Epidermal melanocyte (primary cell): ENCODE measurements around the gene JARID2.

ENCODE experiments used
- DNase-seq: peaks from one replicate; pipeline ENCODE4 v3.0.0; 2011; ENCODE audit warnings: low spot score; ENCODE audit not compliant: insufficient read length

Gene JARID2

DNA sequence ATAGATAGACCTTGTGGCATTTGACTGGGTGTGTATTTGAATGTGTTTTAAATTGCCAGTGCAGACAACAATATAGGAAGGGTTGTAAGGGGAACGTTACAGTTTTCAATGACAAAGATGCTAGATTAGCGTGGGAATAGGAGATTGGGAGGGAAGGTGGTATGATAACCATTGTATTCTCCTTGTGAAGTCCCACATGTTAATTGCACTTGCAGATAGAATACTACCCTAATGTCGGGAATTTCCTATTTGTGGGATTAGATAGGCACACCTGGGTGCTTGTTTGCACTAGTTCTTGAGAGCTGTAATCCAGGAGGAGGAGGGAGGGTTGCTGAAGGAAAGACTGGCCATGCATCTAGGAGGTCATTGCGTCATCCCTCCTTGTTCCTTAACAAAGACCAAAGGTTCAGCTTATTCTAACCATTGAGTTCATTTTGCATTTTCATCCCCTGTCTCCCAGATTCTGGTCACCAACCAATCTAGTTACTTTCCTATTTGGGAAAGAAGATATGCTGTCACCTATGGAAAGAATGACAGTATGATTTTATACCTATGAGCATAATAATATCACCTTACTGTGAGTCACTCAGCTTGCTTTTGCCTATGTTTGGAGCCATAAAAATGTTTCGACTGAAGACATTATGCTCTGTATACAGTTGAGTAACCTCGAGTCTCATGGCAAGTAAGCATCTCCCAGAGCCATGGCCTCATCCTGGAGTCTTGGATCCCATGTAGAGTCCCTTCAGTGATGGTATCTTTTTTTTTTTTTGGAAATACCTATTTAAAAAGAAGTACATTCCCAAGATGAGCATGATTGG is 215.5 kb downstream of the JARID2 start:
- DNase-seq, result no peak

DNA sequence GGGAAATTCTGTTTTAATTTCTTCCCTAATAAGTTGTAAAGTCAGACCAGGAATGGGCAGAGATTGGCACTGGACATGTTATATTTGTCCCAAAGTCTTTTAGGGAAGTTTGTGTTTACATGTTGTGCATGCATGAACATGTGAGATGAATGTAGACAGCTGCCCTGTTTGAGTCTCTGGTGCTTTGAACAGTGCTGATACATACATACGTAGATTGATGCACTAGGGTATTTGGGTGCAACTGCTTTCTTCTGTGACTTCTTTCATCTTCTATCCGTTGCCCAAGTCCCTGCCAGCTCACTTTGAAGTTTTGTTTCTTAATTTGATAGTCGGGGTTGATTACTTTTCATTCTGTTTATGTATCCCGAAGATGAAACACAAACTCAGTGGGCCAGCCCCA is 216.4 kb downstream of the JARID2 start:
- no peak for DNase-seq

DNA sequence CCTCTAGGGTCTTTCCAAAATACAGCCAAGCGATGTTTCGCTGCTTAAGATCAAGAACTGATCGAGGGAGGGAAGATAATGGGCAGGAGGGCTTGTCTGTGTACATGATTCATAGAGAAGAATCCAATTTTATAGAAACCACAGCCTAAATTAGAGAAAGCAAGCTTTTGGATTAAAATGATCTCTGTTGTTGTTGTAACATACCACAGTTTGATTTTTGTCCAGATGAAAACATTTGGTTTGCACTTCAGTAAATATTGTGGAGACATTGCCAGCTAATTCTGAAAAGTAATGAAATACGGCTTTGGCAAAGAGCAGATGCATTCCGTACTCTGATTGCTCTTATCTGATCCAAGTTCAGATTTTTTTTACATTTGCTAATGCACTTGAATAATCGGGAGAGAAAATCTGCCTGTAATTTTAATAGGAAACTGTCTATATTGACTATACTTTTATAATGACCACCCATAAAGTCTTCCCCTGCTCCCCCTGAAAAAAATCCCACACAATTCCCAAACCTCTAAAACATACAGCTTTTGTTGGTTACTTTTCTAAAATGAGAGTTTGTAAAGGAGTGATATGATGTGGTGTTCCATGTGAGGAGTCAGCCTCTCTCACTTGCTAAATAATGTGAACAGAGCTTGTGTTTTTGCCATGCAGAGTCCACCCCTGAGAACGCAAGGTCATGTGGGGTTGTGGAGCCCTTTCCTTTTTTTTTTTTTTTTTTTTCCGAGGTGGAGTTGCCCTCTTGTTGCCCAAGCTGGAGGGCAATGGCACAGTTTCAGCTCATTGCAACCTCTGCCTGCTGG is 217.1 kb downstream of the JARID2 start:
- DNase-seq, result no peak

- DNase-seq, result no peak
Measured at GRCh38 chr6:15464211-15464725, 218.4 kb downstream of the JARID2 start.

DNA sequence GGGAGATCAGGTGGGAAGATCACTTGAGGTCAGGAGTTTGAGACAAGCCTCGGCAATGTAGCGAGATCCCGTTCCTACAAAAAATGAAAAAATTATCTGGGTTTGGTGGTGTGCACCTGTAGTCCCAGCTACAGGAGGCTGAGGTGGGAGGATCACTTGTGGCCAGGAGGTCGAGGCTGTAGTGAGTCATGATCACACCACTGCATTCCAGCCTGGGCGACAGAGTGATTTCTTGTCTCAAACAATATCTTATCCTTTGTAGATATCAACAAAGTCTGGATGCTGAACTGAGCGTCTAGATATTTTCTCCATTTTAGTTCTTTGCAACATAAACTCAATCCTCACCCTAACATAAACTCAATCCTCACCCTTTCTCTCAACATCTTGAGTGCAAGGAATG is 219.3 kb downstream of the JARID2 start:
- DNase-seq, result no peak

- no peak for DNase-seq
Measured at GRCh38 chr6:15470746-15471145, 224.9 kb downstream of the JARID2 start.

DNA sequence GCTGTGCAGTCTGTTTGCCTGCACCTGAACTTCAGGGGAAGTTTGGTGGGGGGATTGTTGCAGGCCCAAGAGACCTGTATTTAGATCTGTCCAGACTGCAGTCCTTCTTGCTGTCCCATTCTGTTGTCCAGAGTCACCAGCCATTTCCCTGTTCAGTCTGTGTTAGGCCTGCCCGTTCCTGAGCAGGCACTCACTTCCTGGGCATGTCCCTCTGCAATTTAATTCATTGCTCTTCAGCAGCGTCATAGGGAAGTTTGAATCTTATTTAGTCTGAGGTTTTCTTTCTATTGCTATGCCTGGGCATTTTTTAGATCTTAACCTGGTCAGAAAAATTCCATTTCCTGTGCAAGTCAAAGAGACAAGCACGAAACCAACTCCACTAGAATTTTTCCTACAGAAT is 226.8 kb downstream of the JARID2 start:
- DNase-seq, result no peak

DNA sequence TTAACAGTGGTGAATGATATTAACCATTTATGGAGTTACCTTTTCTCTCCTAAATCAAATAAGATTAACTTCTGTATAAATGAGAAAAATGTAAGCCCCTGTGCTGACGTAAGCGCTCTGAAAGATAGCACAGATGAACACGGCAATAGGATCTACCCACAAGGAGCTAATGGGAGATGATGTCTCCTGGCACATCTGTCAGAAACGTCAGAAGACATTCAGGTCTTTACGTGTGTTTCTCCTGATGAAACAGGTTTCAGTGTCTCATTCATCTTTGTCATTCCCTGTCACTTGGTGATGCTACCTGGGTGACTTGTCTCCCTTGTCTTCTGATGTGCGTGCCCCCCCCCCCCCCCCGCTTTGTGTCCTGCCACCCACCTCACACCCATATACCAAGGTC is 227.3 kb downstream of the JARID2 start:
- no peak for DNase-seq

GRCh38 chr6:15473741-15474161 is 227.9 kb downstream of the JARID2 start:
- DNase-seq, result peak; percentile 54

GRCh38 chr6:15474196-15474595 is 228.3 kb downstream of the JARID2 start:
- DNase-seq, result no peak

- DNase-seq, result no peak
Measured at GRCh38 chr6:15475261-15475660, 229.4 kb downstream of the JARID2 start.

GRCh38 chr6:15475872-15476271 is 230.0 kb downstream of the JARID2 start:
- DNase-seq, result no peak

GRCh38 chr6:15476631-15477380 is 230.9 kb downstream of the JARID2 start:
- DNase-seq, result no peak

DNA sequence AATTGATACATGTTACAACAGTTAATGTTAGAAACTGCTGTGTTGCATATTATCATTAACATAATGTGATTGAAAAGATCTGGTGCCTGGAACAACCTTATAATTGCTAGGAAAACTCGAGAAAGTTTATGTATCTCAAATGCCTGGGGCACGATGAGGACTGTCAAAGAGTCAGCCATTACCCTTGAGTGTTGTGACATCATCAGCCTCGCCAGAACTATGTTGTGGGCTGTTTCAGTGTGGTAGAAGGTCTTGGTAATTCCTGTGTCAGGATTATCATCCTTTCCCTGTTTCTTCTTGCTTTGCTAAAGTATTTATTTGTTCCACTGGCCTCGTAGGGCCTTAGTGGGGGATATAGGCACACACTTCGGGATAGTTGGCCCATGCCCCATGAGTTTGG is 231.9 kb downstream of the JARID2 start:
- DNase-seq, result no peak

DNA sequence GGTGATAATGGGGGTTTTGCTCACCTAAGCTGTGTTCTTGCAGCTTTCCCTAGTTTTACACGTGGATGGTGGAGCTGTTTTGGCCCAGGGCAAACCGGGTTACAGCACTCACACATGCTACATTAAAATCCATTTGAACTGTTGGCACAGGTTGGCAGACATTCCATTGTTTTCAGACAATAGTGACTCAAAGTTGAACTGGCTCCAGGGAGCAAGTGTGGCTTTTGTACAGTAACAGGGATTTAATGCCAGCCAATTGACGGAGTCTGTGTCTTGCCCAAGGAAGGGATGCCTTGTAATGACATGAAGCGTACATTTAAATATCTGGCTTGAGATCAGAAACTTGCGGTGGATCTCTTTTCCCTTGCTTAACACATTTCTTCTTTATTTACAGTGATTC is 233.9 kb downstream of the JARID2 start:
- no peak for DNase-seq

DNA sequence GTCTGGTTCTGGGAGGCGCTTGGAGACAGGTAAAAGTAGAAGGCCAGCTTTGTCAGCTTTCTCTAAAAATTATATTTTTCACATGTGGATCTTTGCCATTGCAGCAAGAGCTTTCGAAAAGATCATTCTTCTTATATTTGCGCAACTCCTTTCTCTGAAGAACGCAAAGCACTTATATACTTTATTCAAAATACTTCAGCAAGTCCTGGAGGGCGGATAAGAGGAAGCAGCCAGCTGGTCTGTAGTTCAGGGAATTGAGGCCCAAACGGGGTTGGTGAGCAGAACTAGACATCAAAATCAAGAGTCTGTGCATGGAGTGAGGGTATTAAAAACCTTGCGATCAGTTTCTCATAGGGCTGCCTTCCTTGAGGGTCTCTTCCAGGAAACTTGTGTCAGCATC is 234.7 kb downstream of the JARID2 start:
- DNase-seq, result no peak

- no peak for DNase-seq
Measured at GRCh38 chr6:15481390-15482291, 235.8 kb downstream of the JARID2 start.

DNA sequence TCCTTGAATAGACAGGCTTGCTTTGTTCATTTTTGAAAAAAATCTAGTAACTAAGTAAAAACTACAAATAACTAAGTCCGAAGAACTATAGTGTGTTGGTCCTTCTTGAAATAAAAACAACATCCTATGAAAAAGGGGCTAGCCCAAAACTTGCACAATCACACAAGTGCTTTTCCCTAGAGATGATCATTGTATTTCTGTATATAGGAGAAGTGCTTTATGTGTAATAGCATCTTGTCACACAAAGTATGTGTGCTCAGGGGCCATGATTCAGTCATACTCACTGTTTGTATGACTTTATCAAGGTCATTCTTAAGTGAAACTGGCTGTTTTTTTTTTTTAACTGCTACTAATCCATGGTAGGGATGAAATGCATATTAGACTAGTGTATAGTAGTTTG is 237.2 kb downstream of the JARID2 start:
- DNase-seq, result no peak

DNA sequence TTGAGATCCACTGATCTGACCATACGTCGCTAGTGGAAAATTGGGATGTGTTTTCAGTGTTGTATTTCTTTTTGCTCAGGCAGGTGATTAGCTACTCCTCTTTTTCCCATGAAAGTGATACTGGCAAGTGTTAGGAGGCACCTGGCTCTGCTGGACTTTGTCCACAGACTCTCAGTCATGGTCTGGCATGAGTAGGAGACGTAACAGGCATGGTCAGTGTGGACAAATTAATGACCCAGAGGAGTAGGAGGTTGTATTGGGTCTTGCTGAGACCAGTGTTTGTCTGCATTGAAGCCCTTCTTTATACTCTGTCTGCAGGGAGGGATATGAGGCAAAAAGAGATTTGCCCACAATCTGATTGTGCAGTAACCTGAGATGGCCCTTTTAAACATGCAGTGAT is 238.3 kb downstream of the JARID2 start:
- DNase-seq, result no peak

DNA sequence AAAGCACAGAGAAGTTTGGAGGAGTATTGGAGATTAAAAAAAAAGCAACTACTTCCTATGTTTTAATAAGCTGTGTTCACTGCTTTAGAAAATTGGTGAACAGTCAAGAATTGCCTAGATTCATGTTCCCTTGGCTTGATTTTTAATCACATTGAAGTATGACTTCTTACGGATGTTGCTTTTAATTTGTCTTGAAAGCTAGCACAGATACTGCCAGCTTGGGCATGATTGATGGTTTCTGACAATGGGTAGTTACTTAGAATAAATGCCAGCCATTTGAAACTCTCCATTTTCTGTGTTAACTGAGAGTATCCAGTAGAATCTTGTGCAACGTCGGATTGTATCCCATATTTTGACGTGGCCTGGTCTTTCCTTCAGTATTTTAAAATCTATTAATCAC is 239.0 kb downstream of the JARID2 start:
- no peak for DNase-seq

DNA sequence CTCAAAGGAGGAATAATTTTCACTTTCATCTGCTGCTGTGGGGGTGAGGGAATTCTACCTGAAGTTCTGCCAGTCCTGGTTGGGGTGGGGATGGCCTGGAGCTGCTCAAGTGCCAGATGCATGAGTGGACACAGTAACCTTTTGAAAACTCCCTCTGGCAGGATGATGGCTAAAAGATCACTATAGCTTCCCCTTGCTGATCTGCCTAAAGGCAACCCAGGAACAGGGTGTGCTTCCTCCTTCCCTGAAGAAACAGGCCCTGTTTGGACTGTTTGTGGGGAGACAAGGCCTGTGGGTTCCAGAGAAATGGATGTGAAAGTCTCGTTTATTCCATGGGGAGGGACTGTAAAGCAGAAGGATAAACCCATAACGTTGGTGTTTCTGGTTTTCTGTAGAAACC is 240.1 kb downstream of the JARID2 start:
- DNase-seq, result no peak
